NCI-H1436 (cell line): ENCODE results near the gene COG8.

Experiments
- DNase-seq: peaks from one replicate; lab custom pipeline; 2025; lab: John Stamatoyannopoulos, UW

The COG8 gene

GRCh38 chr16:69286941-69287713, 52.2 kb downstream of the COG8 start:
- DNase-seq = peak; percentile 51

GRCh38 chr16:69285240-69285639, 54.1 kb downstream of the COG8 start:
- no peak for DNase-seq

GRCh38 chr16:69283851-69284250, 55.5 kb downstream of the COG8 start:
- no peak for DNase-seq

- no peak for DNase-seq
Measured at GRCh38 chr16:69277413-69277812, 62.0 kb downstream of the COG8 start.
